BJ (cell line): ENCODE results near the gene CDHR3. TPM values are rescaled to one million over a fixed set of nuclear protein-coding genes. Genes with fewer than 3 reads are reported as not detected.

ENCODE experiments used
- CTCF ChIA-PET: fragments of 350-600 bp; formaldehyde crosslinking; extraction: SDS; loops from one replicate; lab custom pipeline; 2021; ENCODE audit warnings: antibody characterized with exemption, inconsistent platforms; lab: Yijun Ruan, JAX
- POLR2A ChIA-PET: fragments of 300-600 bp; sonication (Branson Sonifier 250); formaldehyde crosslinking; extraction: SDS; loops from one replicate; lab custom pipeline; 2021; ENCODE audit warnings: antibody characterized with exemption; lab: Charles Lee
- DNase-seq: peaks from one replicate; pipeline ENCODE4 v3.0.0-alpha.2; 2011; ENCODE audit warnings: low read depth
- H3K27me3 ChIP-seq: 2 replicates; pipeline ENCODE4 v1.6.0; 2011; ENCODE audit warnings: low read length; ENCODE audit not compliant: control insufficient read depth, insufficient read depth
- H3K36me3 ChIP-seq: 2 replicates; pipeline ENCODE4 v1.5.1; 2011; ENCODE audit warnings: low read length; ENCODE audit not compliant: control insufficient read depth, insufficient read depth
- H3K4me3 ChIP-seq: 2 replicates; pipeline ENCODE4 v1.5.1; 2011; ENCODE audit warnings: low read depth, mild to moderate bottlenecking, control low read depth, low read length
- CTCF ChIP-seq: IDR thresholded peaks from 2 replicates; pipeline ENCODE4 v1.5.1; 2011; ENCODE audit warnings: low read depth, mild to moderate bottlenecking, control low read depth, inconsistent platforms, low read length, moderate library complexity; ENCODE audit not compliant: insufficient read depth
- polyA plus RNA-seq: library from polyadenylated mRNA; depleted of rRNA; stranded (reverse); fragments of >200 nt; gene quantifications from 2 replicates; pipeline ENCODE4 v1.2.3, GENCODE V29; 2011

Gene CDHR3
- polyA plus RNA-seq, 1 experiment = 2.9 TPM

- TF ChIP-seq CTCF = no peak
- H3K36me3 ChIP-seq = no peaks in the 10 kb centered on the region
- H3K27me3 ChIP-seq = no peaks in the 10 kb centered on the region
- POLR2A ChIA-PET = interaction anchor here (0.5 kb wide), 1 partner anchor 98 kb away, joined by 3 read pairs; no protein-coding TSS in a partner anchor
- no peak for DNase-seq
- no peak overlapping the region for H3K4me3 ChIP-seq
- CTCF ChIA-PET = interaction anchor here (1.0 to 2.9 kb wide), 4 partner anchors 30 to 102 kb away, joined by 3 to 13 read pairs (median 4); no protein-coding TSS in a partner anchor
Observed at GRCh38 chr7:106065575-106066500, 102.8 kb downstream of the CDHR3 start.

GRCh38 chr7:106067678-106068077, 104.6 kb downstream of the CDHR3 start:
- CTCF ChIA-PET = interaction anchor here (1.9 kb wide), 1 partner anchor 86 kb away, joined by 9 read pairs; no protein-coding TSS in a partner anchor
- POLR2A ChIA-PET = no interaction called here

GRCh38 chr7:106068538-106068961, 105.5 kb downstream of the CDHR3 start:
- no peak for DNase-seq
- H3K36me3 ChIP-seq = no peaks in the 10 kb centered on the region
- POLR2A ChIA-PET = no interaction called here
- TF ChIP-seq CTCF = no peak
- no peak overlapping the region for H3K4me3 ChIP-seq
- CTCF ChIA-PET = interaction anchor here (0.6 to 1.9 kb wide), 2 partner anchors 27 to 85 kb away, joined by 3 to 9 read pairs; no protein-coding TSS in a partner anchor
- no peaks in the 10 kb centered on the region for H3K27me3 ChIP-seq

More at GRCh38 chr7:106067678-106068077, 104.6 kb downstream of the CDHR3 start:
- Histone ChIP-seq H3K27me3 (no peaks in the 10 kb centered on the region), H3K4me3 (no peak overlapping the region), H3K36me3 (no peaks in the 10 kb centered on the region)
- DNase-seq = no peak
- no peak for TF ChIP-seq CTCF

- CTCF ChIA-PET = interaction anchor here (0.6 to 1.9 kb wide), 4 partner anchors 27 to 85 kb away, joined by 3 to 9 read pairs (median 4); no protein-coding TSS in a partner anchor
- DNase-seq = no peak
- no peak for TF ChIP-seq CTCF
Observed at GRCh38 chr7:106068986-106069385, 105.9 kb downstream of the CDHR3 start.

More at GRCh38 chr7:106068986-106069385, 105.9 kb downstream of the CDHR3 start:
- Histone ChIP-seq H3K36me3 (no peaks in the 10 kb centered on the region), H3K4me3 (no peak overlapping the region), H3K27me3 (no peaks in the 10 kb centered on the region)
- POLR2A ChIA-PET = no interaction called here
